Measurements from ENCODE around the gene MAGEC2. TPM values are rescaled to one million over a fixed set of nuclear protein-coding genes. Genes with fewer than 3 reads are reported as not detected.

MAGEC2 gene
- total RNA-seq = not detected in 2 replicates

GRCh38 chrX:142204522-142205433 lies at the start of gene MAGEC2:
MAGEC2 (minus strand) TSS chrX:142205290; CDS start chrX:142203987, 1,303 bp downstream.

